Nephron (organoid): ENCODE results near the gene PAK5.

Experiments used
- H3K27ac Mint-ChIP-seq, 3 experiments: 2 replicates each; pipeline ENCODE4 v1.8.0; 2020; ENCODE audit warnings: mixed read lengths in 3 of 3, mild to moderate bottlenecking in 2 of 3, moderate library complexity in 1 of 3
- H3K27me3 Mint-ChIP-seq: 2 replicates; pipeline ENCODE4 v1.8.0; 2021; ENCODE audit warnings: low read depth, mild to moderate bottlenecking, moderate library complexity, mixed read lengths
- H3K36me3 Mint-ChIP-seq: 2 replicates; pipeline ENCODE4 v1.8.0; 2020; ENCODE audit warnings: low read depth, mixed read lengths
- H3K4me1 Mint-ChIP-seq: 2 replicates; pipeline ENCODE4 v1.8.0; 2020; ENCODE audit warnings: mixed read lengths
- H3K4me3 Mint-ChIP-seq, 3 experiments: 2 replicates each; pipeline ENCODE4 v1.8.0; 2020; ENCODE audit warnings: mild to moderate bottlenecking in 3 of 3, mixed read lengths in 3 of 3, moderate library complexity in 2 of 3
- H3K9me3 Mint-ChIP-seq: 2 replicates; pipeline ENCODE4 v1.8.0; 2020; ENCODE audit warnings: mixed read lengths
- CTCF ChIP-seq, 3 experiments: fragments of 200-600 bp; sonication (generic); IDR thresholded peaks; one replicate each; pipeline ENCODE4 v1.5.0; 2021; ENCODE audit warnings: antibody characterized with exemption in 3 of 3; ENCODE audit not compliant: unreplicated experiment in 3 of 3

PAK5 gene

DNA sequence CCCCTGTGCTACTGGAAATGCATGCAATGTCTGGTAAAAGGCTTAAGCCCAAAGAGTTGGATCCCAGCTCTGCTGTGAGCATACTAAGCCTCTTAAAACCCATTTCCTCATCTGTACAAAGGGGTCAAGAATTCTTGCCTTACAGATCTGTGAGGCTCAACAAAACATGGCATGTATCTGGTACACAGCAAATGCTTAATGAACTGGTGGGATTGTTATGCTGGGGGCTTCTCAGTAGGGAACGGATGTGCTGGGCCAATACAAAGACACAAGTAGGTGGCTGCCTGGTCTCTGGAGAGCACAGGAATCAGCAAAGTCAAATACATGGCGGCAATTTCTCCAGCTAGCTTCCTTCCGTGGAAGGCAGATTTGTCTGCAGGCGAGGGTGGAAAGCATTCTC is 262.2 kb downstream of the PAK5 start:
- H3K27me3 Mint-ChIP-seq: peaks cover 17% of the 10 kb centered on the region
- no peak for TF ChIP-seq CTCF (IDR thresholded peaks at IDR 0.05; ENCODE audit: unreplicated experiment in 3 of 3)
- peak overlapping the region in 2 of 3 experiments; percentile 19 to 83 for H3K27ac Mint-ChIP-seq
- no peak overlapping the region for H3K4me3 Mint-ChIP-seq
- peaks cover 6% of the 10 kb centered on the region for H3K36me3 Mint-ChIP-seq
- H3K4me1 Mint-ChIP-seq: peaks cover 39% of the 10 kb centered on the region
- H3K9me3 Mint-ChIP-seq: no peaks in the 10 kb centered on the region

- no peak overlapping the region for H3K4me3 Mint-ChIP-seq
- no peak for TF ChIP-seq CTCF (IDR thresholded peaks at IDR 0.05; ENCODE audit: unreplicated experiment in 3 of 3)
Observed at GRCh38 chr20:9575836-9576235, 263.0 kb downstream of the PAK5 start.

GRCh38 chr20:9574776-9575175 is 264.1 kb downstream of the PAK5 start:
- H3K4me1 Mint-ChIP-seq: peaks cover 35% of the 10 kb centered on the region
- H3K9me3 Mint-ChIP-seq: no peaks in the 10 kb centered on the region
- H3K27ac Mint-ChIP-seq: peak overlapping the region in 2 of 3 experiments; percentile 70 to 75
- H3K4me3 Mint-ChIP-seq: no peak overlapping the region
- H3K27me3 Mint-ChIP-seq: peaks cover 17% of the 10 kb centered on the region
- H3K36me3 Mint-ChIP-seq: no peaks in the 10 kb centered on the region
- TF ChIP-seq CTCF (IDR thresholded peaks at IDR 0.05; ENCODE audit: unreplicated experiment in 3 of 3): no peak

More at GRCh38 chr20:9575836-9576235, 263.0 kb downstream of the PAK5 start:
- no peaks in the 10 kb centered on the region for H3K9me3 Mint-ChIP-seq
- peaks cover 5% of the 10 kb centered on the region for H3K36me3 Mint-ChIP-seq
- H3K4me1 Mint-ChIP-seq: peaks cover 35% of the 10 kb centered on the region
- peaks cover 17% of the 10 kb centered on the region for H3K27me3 Mint-ChIP-seq
- no peak overlapping the region for H3K27ac Mint-ChIP-seq

- no peaks in the 10 kb centered on the region for H3K9me3 Mint-ChIP-seq
- TF ChIP-seq CTCF (IDR thresholded peaks at IDR 0.05; ENCODE audit: unreplicated experiment in 3 of 3): no peak
- no peaks in the 10 kb centered on the region for H3K36me3 Mint-ChIP-seq
- no peak overlapping the region for H3K4me3 Mint-ChIP-seq
- H3K4me1 Mint-ChIP-seq: peaks cover 35% of the 10 kb centered on the region
- H3K27me3 Mint-ChIP-seq: peaks cover 20% of the 10 kb centered on the region
- H3K27ac Mint-ChIP-seq: peak overlapping the region; percentile 60 to 75 (median 70)
Observed at GRCh38 chr20:9574181-9574580, 264.7 kb downstream of the PAK5 start.

- Mint-ChIP-seq H3K36me3 (no peaks in the 10 kb centered on the region), H3K27me3 (peaks cover 21% of the 10 kb centered on the region), H3K27ac (peak overlapping the region; percentile 43 to 75 (median 70)), H3K4me1 (peaks cover 32% of the 10 kb centered on the region), H3K9me3 (no peaks in the 10 kb centered on the region), H3K4me3 (no peak overlapping the region)
- TF ChIP-seq CTCF (IDR thresholded peaks at IDR 0.05; ENCODE audit: unreplicated experiment in 3 of 3): no peak
Observed at GRCh38 chr20:9573335-9574151, 265.3 kb downstream of the PAK5 start.

DNA sequence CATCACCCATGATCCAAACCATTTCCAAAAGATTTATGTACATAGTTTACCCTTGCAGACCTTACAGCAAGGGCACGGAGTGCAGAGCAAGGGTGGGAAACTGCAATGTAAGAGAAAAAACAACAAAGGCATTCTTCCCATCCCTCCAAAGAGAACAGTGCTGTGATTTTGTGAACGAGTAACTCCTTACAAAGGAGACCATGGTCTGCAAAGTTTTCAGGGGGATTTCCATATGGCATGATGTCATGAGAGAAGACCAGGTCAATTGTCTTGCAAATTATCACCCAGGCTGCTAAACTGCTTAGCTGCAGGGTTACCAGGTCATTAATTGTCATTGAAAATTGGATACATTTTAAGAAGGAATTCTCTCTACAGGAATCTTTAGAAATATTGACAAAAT is 266.2 kb downstream of the PAK5 start:
- no peak for TF ChIP-seq CTCF (IDR thresholded peaks at IDR 0.05; ENCODE audit: unreplicated experiment in 3 of 3)
- no peak overlapping the region for H3K4me3 Mint-ChIP-seq
- peaks cover 28% of the 10 kb centered on the region for H3K4me1 Mint-ChIP-seq
- no peaks in the 10 kb centered on the region for H3K9me3 Mint-ChIP-seq
- no peaks in the 10 kb centered on the region for H3K36me3 Mint-ChIP-seq
- peak overlapping the region; percentile 43 to 75 (median 66) for H3K27ac Mint-ChIP-seq
- peaks cover 28% of the 10 kb centered on the region for H3K27me3 Mint-ChIP-seq
